Hematopoietic multipotent progenitor cell treated with erythropoietin and hydrocortisone succinate and interleukin-3 and kit ligand, for 15 days (in vitro differentiated cells): ENCODE results near the gene LAP3.
"Not testable (repeated sequence)": the region's sequence is repeated elsewhere in the genome, so short reads cannot be mapped to it uniquely, and the experiment has no call there.

Experiments
- DNase-seq: peaks from one replicate; pipeline ENCODE4 v3.0.0-alpha.2; 2015; ENCODE audit warnings: low spot score

The LAP3 gene

DNA sequence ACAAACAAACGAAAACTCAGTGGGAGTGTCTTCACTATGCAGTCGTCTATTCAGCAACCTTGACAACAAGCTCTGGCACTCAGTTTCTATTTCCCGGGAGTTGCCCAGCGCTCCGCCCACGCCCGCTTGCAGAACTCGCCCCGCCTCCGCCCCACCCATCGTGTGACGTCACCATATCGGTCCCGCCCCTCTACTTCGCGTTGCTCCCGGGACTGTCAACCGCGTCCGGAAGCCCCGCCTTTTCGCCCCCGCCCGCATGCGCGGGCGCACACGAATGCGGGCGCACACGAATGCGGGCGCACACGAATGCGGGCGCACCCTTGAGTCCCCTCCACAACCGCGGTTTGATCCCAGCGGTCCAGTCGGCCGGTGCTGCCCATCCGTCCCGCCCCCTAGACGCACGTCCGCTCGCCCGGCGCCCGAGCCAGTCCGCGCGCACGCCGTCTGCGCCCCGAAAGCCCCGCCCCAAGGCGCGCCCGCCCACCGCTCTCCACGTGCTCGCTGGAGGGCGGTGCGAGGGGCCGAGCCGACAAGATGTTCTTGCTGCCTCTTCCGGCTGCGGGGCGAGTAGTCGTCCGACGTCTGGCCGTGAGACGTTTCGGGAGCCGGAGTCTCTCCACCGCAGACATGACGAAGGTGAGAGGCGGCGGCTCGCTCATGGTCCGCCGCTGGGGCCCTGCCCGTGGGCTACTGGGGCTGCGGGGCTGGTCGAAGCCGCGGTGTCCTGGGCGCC, at the start of gene LAP3:
Gene LAP3 (plus strand): TSS at position 267 of the 733 bp plus-strand sequence. CDS start 268 bp downstream, at position 535.
- peak; percentile 95 for DNase-seq

GRCh38 chr4:17528551-17529165, 48.3 kb upstream of the LAP3 start:
- DNase-seq, result no peak

DNA sequence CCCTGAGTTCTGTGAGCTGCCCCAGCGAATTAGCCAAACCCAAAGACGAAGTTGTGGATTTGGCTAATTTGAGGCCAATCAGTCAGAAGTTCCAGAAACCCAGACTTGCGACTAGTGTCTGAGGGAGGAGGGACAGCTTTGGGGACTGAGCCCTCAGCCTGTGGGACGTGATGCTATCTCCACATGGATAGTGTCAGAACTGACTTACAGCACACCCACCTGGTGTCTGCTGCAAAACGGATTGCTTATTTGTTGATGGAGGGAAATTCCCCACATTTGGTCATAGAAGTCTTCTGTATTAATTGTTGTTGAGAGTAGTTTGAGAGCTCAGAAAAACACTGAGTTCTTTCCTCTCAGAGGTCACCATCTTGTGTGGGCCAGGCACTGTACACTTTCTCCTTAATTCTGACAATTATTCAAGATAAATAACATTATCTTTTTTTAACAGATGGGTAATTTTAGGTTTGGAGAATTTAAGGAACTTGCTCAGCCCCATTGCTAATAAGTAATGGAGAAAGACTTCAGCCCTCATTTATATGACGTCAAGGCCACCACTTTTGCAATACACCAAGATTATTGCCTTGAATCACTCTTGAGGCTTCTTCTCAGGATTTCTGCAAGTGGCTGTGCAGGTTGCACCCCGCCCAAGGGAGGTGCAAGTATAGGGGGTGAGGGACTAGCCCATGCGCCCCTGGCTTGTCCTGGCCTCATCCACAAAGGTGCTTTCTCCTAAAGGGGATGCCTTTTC, 45.3 kb upstream of the LAP3 start:
- no peak for DNase-seq

DNA sequence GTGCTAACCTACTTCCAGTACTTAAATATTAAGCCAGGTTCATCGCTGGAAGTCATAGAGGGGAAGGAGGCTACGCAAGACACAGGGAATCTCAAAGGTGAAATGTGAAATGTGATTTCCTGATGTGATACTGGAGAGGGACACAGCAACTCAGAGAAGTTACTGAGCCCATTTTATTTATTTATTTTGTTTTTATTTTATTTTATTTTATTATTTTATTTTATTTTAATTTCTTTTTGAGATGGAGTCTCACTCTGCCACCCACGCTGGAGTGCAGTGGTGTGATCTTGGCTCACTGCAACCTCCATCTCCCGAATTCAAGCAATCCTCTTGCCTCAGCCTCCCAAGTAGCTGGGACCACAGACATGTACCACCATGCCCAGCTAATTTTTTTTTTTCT, 42.3 kb upstream of the LAP3 start:
- no peak for DNase-seq

GRCh38 chr4:17535242-17535641, 41.8 kb upstream of the LAP3 start:
- no peak for DNase-seq

DNA sequence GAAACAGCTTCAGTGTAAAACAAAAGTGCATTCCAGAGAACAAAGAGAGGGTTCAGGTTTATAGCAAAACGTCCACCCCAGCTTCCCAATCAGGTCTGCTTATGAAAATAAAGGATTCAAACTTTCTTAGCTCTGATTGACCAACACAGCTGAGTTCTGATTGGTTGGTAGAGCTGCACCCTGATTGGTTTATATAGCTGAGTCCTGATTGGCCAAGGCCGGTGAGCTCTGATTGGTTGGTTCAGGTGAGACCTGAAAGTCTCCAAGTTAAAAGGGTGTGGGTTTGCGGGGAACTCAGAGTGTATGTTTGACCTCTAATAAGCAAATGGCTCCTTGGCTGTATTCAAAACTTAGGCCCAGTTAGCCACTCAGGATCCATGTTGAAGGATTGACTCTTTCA, 41.1 kb upstream of the LAP3 start:
- DNase-seq, result no peak

GRCh38 chr4:17537060-17537459, 39.9 kb upstream of the LAP3 start:
- DNase-seq, result not testable (repeated sequence)

- DNase-seq, result no peak
These were observed 32.8 kb upstream of the LAP3 start for GRCh38 chr4:17544205-17544604.

- DNase-seq, result no peak
These were observed 32.2 kb upstream of the LAP3 start for GRCh38 chr4:17544831-17545234.

GRCh38 chr4:17545374-17546140, 31.4 kb upstream of the LAP3 start:
- DNase-seq, result no peak

- DNase-seq, result no peak
These were observed 30.8 kb upstream of the LAP3 start for GRCh38 chr4:17546222-17546621.

GRCh38 chr4:17546678-17547077, 30.3 kb upstream of the LAP3 start:
- DNase-seq, result no peak

DNA sequence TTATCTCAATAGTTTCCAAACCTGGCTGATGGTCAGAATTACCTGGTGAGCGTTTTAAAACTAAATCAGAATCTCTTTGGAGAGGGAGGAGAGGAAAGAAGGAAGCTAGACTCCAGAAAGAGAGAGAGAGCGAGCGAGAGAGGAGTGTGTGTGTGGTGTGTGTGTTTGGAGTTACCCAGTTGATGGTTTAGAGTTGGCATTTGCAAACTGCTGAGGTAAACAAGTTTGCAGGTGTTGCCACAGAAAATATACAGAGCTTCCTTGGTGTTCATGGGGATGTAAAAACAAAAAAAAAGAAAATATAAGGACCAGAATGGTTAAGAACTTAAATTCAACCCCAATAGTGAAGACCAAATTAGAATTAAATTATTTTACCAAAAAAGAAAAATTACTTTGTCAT, 26.4 kb upstream of the LAP3 start:
- DNase-seq, result no peak

DNA sequence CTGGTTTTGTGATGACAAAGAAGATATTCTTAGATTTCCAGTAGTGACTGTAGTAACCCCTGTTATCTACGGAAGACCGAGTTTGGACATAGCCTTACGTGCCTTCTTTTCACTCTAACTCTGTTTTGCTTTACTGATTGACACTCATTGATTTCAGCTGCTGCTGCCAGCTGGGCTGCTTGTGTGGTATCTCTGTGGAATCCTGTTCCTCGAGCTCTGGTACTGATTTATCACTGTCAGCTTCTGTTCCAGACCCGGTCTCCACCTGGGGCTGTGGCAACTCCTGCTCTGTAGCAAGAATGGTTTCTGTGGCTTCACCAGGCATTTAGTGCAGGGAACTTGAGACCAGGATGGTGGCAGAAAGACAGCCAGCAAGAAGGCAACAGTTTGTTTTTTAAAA, 24.6 kb upstream of the LAP3 start:
- DNase-seq, result no peak

- no peak for DNase-seq
These were observed 22.4 kb upstream of the LAP3 start for GRCh38 chr4:17554568-17554967.

DNA sequence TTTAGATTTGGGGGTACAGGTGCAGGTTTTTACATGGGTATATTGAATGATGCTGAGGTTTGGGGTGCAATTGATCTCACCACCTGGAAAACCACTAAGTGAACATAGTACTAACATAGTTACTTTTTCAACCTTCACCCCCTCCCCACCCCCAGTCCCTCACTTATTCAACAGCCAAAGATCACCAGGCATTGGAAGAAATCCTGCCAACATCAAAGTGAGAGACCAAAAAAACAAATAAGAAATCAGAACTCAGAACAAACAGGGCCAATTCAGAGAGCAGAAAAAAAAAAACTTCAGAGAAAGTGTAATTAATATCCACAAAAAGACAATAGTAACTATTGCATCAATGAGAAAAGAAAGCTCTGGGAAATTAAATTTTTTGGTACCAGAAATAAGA, 20.5 kb upstream of the LAP3 start:
- DNase-seq, result no peak

GRCh38 chr4:17557880-17558279, 19.1 kb upstream of the LAP3 start:
- no peak for DNase-seq

DNA sequence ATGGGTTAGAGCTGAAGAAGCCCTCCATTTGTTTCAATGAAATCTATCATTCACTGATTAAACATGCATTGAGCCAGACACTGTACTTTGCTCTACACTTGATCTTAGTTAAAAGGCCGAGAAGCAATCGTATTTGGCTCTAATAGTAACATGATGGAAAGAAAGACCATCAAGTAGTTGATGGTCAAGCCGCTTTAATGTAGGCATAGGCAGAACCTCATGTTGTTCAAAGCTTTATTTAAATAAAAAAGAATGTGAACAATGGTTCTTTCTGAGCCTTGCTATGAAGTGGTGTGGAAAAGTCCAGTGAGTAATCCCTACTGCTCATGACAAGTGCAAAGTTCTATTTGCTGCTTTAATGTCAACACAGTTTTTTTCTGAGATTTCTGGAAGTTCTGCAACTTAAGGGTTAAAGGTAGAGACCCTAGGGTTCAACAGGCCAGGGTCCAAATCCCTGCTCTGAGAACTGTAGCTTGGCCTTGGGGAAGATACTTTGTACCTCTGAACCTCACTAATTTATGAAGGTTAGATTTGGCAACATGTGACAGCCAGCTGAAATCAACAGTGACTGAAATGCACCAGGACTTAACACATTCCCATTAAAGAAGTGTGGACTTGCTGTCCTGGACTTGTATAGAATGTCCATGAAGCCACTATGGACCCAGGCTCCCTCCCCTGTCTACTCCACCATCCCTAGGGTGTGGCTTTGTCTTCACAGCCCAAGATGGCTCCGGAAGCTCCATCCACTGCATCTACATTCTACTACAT, 17.9 kb upstream of the LAP3 start:
- no peak for DNase-seq

DNA sequence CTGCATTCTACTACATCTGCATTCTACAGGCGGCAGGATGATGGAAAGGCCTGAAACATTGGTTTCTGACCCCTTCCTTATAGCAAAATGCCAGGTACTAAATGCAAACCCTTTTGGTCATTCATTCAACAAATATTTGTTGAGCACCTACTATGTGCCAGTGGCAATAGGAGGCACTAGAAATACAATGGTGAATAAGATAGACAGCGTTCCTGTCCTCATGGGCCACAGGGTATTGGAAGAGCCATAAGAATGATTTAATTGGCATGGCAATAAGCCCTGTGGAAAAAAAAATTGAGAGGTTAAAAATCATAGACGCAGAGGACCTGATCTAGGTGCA, 17.3 kb upstream of the LAP3 start:
- DNase-seq, result no peak

DNA sequence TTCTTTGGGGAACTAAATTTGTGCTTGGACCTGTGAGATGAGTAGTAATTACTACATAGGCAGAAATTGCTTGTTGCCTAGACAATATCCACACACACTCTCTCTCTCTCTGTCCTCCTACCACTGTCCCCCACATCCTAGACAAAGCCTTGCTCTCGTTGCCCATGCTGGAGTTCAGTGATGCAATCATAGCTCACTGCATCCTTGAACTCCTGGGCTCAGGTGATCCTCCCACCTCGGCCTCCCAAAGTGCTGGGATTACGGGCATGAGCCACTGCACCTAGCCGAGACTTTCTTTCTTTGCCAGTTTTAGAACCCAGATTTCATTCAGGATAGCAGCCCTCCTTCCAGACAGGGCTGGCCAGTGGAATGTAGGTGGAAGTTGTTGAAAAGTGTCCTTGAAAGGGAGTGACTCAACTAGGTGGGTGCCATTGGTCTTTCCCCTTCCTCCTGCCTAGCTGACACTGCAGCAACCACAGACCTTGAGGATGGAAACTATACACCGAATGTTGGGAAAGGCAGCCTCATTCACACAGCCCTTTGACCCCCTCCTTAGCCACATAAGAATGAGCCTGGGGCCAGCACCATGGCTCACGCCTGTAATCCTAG, 16.8 kb upstream of the LAP3 start:
- no peak for DNase-seq

- DNase-seq, result no peak
These were observed 15.6 kb upstream of the LAP3 start for GRCh38 chr4:17561195-17561909.
